Measurements from ENCODE around the gene LRRC36.

The LRRC36 gene

GRCh38 chr16:67326472-67327309, at the start of gene LRRC36, which contains the start of gene KCTD19:
LRRC36 (plus strand) TSS chr16:67326815; CDS start chr16:67326863, 48 bp downstream.
KCTD19 (minus strand) TSS chr16:67326741; CDS start chr16:67326707, 34 bp downstream.
- peak; percentile 81 for DNase-seq (ENCODE audit: low spot score)

DNA sequence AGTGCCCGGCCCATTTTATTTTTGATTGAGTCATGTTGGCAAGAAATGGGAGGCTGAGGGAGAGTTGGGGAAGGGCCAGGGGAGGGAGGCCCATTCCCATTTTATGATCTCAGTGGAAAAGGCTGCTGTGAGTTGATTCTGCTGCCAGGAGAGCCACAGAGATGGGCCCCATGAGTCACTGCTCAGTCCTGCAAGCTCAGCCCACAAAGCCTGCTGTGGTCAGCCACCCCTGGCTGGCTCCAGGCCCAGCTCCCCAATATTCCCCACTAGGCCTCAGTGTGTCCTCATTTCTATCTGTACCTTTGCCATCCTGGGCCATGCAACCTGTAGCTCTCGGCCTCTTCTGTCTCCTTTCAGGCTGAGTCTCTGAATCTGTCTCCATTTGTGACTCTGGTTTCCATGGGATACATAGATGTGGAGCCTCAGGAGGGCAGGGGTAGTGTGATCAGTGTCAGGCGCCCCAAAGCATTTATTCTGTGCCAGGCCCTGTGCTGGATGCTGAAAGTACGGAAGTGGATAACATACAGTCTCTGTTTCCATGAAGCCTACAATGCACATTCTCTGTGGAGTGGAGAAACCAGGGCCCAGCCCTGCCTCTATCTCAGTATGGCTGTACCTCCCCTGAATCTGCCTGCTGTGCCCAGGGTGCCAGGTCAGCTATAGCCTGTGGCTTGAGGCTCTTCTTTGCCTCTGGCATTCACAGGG, 49.2 kb upstream of the LRRC36 start:
- no peak for DNase-seq (ENCODE audit: low spot score)

DNA sequence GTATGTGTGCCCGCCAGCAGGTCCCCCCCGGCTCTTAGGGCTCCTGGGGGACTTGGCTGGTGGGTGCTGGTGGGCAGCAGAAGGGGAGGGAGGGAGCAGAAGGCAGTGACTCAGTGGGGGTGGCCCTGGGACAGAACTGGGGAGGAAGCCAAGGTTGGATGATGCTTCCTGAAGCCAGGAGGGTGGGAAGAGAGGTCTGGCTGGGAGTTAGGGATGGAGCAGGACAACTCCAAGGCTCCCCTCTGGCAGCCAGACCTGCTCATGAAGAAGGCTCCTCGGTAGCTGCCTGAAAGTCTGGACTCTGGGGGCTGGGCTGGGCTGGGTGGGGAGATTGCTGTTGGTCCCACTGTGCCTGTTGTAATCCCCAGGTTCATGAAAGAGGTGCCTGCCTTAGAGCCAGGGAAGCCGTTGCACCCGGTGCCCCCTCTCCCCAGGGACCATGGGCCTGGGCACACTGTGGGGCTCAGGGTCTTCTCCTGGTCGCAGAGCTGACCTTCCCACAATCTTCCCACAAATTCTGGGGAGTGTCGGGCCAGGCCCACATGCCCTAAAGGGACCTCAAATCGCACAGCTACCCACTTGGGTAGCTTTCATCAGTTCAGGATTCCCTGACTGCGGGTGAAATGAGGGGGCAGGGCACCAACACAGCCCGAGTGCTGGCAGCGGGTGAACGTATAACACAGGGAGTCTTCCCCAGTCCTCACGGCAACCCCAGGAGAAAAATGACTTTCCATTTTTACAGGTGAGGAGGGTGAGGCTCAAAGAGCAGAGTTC, 48.4 kb upstream of the LRRC36 start:
- DNase-seq (ENCODE audit: low spot score): no peak

GRCh38 chr16:67278773-67279295, 47.8 kb upstream of the LRRC36 start:
- DNase-seq (ENCODE audit: low spot score): peak; percentile 63

- DNase-seq (ENCODE audit: low spot score): peak; percentile 92
Measured at GRCh38 chr16:67279296-67280089, 47.1 kb upstream of the LRRC36 start, which contains the start of gene PLEKHG4. PLEKHG4 (plus strand) TSS chr16:67279532; CDS start chr16:67280045, 513 bp downstream.

DNA sequence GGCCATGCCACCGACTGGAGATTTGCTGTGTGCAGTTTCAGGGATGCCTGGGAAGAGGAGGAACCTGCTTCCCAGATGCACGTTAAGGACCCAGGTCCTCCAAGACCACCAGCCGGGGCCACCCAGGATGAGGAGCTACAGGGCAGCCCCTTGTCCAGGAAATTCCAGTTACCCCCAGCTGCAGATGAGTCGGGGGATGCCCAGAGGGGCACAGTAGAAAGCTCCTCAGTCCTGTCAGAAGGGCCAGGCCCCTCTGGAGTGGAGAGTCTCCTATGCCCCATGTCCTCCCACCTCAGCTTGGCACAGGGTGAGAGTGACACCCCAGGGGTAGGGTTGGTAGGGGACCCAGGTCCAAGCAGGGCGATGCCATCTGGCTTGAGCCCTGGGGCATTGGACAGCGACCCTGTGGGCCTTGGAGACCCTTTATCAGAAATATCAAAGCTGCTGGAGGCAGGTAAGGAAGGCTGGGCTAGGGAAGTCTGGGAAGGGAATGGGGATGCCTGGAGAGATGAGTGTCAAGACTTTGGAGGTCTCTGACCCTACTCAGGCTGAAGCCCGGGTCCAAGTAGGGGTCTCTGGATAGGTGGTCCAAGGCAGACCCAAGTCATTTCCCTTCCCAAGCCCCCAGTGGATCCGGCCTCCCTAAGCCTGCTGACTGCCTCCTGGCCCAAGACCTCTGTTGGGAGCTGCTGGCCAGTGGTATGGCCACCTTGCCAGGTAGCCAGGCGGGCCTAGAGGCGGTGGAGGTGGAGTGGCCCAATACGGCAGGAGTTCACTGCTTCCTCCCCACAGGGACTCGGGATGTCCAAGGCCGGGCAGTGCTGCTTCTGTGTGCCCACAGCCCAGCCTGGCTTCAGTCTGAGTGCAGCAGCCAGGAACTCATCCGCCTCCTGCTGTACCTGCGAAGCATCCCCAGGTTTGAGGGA, 46.3 kb upstream of the LRRC36 start:
- no peak for DNase-seq (ENCODE audit: low spot score)

DNA sequence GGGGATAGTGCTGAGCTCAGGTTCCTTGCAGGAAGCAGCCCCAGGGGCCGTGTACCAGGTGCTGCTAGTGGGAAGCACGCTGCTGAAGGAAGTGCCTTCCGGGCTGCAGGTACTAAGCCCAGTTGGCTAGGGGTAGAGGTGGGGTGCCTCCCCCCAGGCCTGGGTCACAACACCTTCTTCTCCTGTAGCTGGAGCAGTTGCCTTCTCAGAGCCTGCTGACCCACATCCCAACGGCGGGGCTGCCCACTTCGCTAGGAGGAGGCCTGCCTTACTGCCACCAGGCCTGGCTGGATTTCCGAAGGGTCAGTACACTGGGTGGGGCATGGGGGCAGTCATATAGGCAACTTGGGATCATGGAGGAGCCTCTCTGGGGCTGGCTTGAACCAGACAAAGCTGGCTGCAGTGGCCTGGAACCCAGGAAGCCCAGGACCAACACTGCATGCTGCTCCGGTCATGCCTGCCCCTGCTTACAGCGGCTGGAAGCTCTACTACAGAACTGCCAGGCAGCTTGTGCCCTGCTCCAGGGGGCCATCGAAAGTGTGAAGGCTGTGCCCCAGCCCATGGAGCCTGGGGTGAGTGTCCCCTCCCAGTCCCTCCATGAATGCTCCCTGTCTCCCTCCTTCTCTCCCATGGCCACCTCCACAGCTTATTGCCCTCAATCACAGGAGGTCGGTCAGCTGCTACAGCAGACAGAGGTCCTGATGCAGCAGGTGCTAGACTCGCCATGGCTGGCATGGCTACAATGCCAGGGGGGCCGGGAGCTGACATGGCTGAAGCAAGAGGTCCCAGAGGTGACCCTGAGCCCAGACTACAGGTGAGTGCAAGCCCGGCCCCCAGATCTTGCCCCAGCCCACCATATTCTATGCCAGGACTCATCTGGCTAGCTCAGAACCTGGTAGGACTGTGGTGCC, 44.8 kb upstream of the LRRC36 start:
- no peak for DNase-seq (ENCODE audit: low spot score)

GRCh38 chr16:67282447-67282805, 44.2 kb upstream of the LRRC36 start:
- DNase-seq (ENCODE audit: low spot score): no peak

- DNase-seq (ENCODE audit: low spot score): no peak
Measured at GRCh38 chr16:67283039-67283825, 43.4 kb upstream of the LRRC36 start.

- no peak for DNase-seq (ENCODE audit: low spot score)
Measured at GRCh38 chr16:67283826-67284555, 42.6 kb upstream of the LRRC36 start.

GRCh38 chr16:67284699-67285646, 41.6 kb upstream of the LRRC36 start:
- peak; percentile 80 for DNase-seq (ENCODE audit: low spot score)

DNA sequence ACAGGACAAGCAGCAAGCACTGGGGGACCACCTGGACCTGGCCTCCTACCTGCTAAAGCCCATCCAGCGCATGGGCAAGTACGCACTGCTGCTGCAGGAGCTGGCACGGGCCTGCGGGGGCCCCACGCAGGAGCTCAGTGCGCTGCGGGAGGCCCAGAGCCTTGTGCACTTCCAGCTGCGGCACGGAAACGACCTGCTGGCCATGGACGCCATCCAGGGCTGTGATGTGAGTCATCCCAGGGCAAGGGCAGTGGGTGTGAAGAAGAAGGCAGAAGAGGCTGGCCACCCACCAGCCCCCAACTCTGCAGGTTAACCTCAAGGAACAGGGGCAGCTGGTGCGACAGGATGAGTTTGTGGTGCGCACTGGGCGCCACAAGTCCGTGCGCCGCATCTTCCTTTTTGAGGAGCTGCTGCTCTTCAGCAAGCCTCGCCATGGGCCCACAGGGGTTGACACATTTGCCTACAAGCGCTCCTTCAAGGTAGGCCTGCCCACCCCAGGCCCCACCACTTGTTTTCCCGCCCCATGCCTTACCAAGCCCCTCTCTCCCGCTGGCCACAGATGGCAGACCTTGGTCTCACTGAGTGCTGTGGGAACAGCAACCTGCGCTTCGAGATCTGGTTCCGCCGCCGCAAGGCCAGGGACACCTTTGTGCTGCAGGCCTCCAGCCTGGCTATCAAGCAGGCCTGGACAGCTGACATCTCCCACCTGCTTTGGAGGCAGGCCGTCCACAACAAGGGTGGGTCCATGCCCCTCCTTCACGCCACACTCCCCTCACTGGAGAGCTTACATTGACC, 40.0 kb upstream of the LRRC36 start:
- DNase-seq (ENCODE audit: low spot score): no peak

DNA sequence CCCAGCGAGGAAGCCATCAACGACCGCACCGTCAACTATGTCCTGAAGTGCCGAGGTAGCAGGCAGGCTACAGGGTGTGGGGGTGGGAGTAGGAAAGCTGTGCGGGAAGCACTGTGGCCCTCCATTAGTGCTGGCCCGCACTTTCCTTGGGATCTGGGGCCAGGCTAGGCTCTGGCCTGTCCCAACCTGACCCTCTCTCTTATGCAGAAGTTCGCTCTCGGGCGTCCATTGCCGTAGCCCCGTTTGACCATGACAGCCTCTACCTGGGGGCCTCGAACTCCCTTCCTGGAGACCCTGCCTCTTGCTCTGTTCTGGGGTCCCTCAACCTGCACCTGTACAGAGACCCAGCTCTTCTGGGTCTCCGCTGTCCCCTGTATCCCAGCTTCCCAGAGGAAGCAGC, 38.7 kb upstream of the LRRC36 start:
- DNase-seq (ENCODE audit: low spot score): no peak

- no peak for DNase-seq (ENCODE audit: low spot score)
Measured at GRCh38 chr16:67291461-67291860, 35.2 kb upstream of the LRRC36 start.

GRCh38 chr16:67294171-67294757, 32.4 kb upstream of the LRRC36 start:
- DNase-seq (ENCODE audit: low spot score): no peak
